Inflammatory macrophage treated with lipopolysaccharide for 1 hour (primary cell): ENCODE measurements around the gene BANF2.

Source experiments
- DNase-seq, 2 donors: peaks; one replicate each; pipeline ENCODE4 v3.0.0-alpha.2; 2020 to 2022

BANF2 gene

GRCh38 chr20:17735959-17736621 is 36.3 kb downstream of the BANF2 start:
- DNase-seq = no peak

GRCh38 chr20:17738154-17738553 is 38.4 kb downstream of the BANF2 start:
- no peak for DNase-seq

- no peak for DNase-seq
Measured at GRCh38 chr20:17741220-17741619, 41.5 kb downstream of the BANF2 start.

- DNase-seq = no peak
Measured at GRCh38 chr20:17742731-17743130, 43.0 kb downstream of the BANF2 start.

- no peak for DNase-seq
Measured at GRCh38 chr20:17743677-17744076, 43.9 kb downstream of the BANF2 start.

- no peak for DNase-seq
Measured at GRCh38 chr20:17747431-17747846, 47.7 kb downstream of the BANF2 start.

GRCh38 chr20:17748279-17748678 is 48.5 kb downstream of the BANF2 start:
- no peak for DNase-seq

- DNase-seq = no peak
Measured at GRCh38 chr20:17749626-17749977, 49.8 kb downstream of the BANF2 start.

- DNase-seq = no peak
Measured at GRCh38 chr20:17749978-17750721, 50.4 kb downstream of the BANF2 start.

GRCh38 chr20:17750722-17751045 is 50.9 kb downstream of the BANF2 start:
- DNase-seq = no peak

- no peak for DNase-seq
Measured at GRCh38 chr20:17751640-17752039, 51.9 kb downstream of the BANF2 start.

- no peak for DNase-seq
Measured at GRCh38 chr20:17752459-17752858, 52.7 kb downstream of the BANF2 start.

GRCh38 chr20:17753516-17753915 is 53.8 kb downstream of the BANF2 start:
- no peak for DNase-seq

GRCh38 chr20:17756529-17756928 is 56.8 kb downstream of the BANF2 start:
- no peak for DNase-seq

- no peak for DNase-seq
Measured at GRCh38 chr20:17757496-17757895, 57.7 kb downstream of the BANF2 start.

- no peak for DNase-seq
Measured at GRCh38 chr20:17758010-17758409, 58.2 kb downstream of the BANF2 start.

- no peak for DNase-seq
Measured at GRCh38 chr20:17758512-17758911, 58.7 kb downstream of the BANF2 start.

GRCh38 chr20:17759449-17759848 is 59.7 kb downstream of the BANF2 start:
- no peak for DNase-seq

GRCh38 chr20:17761604-17762003 is 61.8 kb downstream of the BANF2 start:
- no peak for DNase-seq

GRCh38 chr20:17762243-17762872 is 62.6 kb downstream of the BANF2 start:
- no peak for DNase-seq

GRCh38 chr20:17762873-17763557 is 63.2 kb downstream of the BANF2 start:
- no peak for DNase-seq

GRCh38 chr20:17765017-17765416 is 65.3 kb downstream of the BANF2 start:
- DNase-seq = no peak

- no peak for DNase-seq
Measured at GRCh38 chr20:17765584-17765983, 65.8 kb downstream of the BANF2 start.

- no peak for DNase-seq
Measured at GRCh38 chr20:17766226-17766625, 66.5 kb downstream of the BANF2 start.
